Erythroblast (primary cell): Measurements from ENCODE around the gene MBNL2.

Experiments used
- DNase-seq, 2 experiments: peaks; one replicate each; lab custom pipeline; 2025; lab: John Stamatoyannopoulos, UW
- GATA1 ChIP-seq: IDR thresholded peaks from 2 replicates; pipeline ENCODE4 v1.6.1; 2011; ENCODE audit warnings: low read depth, mild to moderate bottlenecking, control low read depth, low read length, moderate library complexity
- POLR2A ChIP-seq: IDR thresholded peaks from 2 replicates; pipeline ENCODE4 v1.6.1; 2011; ENCODE audit warnings: mild to moderate bottlenecking, low read length

MBNL2 gene

GRCh38 chr13:97306645-97307044 lies 84.5 kb downstream of the MBNL2 start:
- no peak for TF ChIP-seq GATA1
- no peak for TF ChIP-seq POLR2A
- DNase-seq: no peak

DNA sequence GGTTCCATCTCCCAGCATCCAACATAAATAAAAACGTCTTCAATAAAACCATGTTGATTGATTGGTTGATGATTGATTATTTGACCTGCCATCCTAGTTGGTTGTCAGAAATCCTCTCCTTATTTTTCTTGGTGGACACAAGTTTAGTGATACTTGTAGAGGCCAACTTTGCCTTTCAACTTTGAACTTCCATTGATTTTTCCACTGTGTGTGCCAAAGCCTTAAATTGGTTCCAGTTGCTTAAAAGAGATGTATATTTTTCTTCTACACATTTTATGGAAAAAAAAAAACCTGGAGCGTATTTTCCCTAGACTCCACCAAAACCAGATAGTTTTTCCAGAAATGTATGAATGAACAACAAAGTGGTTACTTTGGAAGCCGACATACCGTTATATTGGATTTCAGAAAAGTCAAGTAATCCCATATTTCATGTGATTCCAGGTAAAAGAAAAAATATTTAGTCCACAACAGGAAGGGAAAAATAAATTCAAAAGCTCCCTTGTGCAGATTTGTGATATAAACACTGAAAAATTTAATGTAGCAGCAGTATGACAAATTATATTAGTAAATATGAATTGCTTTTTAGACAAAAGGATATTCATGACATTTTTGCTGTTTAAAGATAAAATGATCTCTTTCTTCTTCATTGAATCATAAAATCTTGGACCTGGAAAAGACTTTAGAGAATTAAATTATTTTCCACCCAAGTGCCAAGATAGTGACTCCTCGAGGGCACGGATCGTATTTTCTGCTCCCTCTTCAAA lies 85.2 kb downstream of the MBNL2 start:
- TF ChIP-seq POLR2A (no peak), GATA1 (no peak)
- no peak for DNase-seq

GRCh38 chr13:97307882-97308624 lies 85.9 kb downstream of the MBNL2 start:
- DNase-seq: no peak
- TF ChIP-seq GATA1 (no peak), POLR2A (no peak)

- no peak for TF ChIP-seq POLR2A
- no peak for TF ChIP-seq GATA1
- no peak for DNase-seq
Measured at GRCh38 chr13:97308735-97309429, 86.7 kb downstream of the MBNL2 start.

- DNase-seq: no peak
- TF ChIP-seq GATA1: no peak
- no peak for TF ChIP-seq POLR2A
Measured at GRCh38 chr13:97310809-97311436, 88.8 kb downstream of the MBNL2 start.

DNA sequence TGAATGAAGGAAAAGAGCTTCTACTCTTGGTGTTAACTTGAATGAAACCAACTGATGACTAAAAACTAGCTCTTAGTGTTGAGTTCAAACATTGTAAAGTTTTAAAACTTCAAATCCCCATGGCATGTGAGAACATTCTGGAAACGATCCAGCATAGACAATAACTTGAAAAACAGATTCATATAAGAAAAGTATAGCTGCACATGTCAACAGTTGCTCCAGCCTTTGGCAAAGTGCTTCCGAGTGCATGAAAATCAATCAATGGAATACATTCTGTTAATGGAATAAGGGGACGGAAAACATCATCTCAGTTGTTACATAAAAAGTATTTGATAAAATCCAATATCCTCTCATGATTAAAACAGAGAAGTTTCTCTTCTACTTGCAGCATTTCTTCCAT lies 89.8 kb downstream of the MBNL2 start:
- no peak for DNase-seq
- TF ChIP-seq GATA1 (no peak), POLR2A (no peak)

GRCh38 chr13:97313551-97314260 lies 91.6 kb downstream of the MBNL2 start:
- DNase-seq: no peak
- TF ChIP-seq POLR2A (no peak), GATA1 (no peak)

GRCh38 chr13:97316390-97316789 lies 94.3 kb downstream of the MBNL2 start:
- TF ChIP-seq POLR2A (no peak), GATA1 (no peak)
- DNase-seq: no peak

- no peak for TF ChIP-seq POLR2A
- TF ChIP-seq GATA1: no peak
Measured at GRCh38 chr13:97317933-97318332, 95.8 kb downstream of the MBNL2 start.

DNA sequence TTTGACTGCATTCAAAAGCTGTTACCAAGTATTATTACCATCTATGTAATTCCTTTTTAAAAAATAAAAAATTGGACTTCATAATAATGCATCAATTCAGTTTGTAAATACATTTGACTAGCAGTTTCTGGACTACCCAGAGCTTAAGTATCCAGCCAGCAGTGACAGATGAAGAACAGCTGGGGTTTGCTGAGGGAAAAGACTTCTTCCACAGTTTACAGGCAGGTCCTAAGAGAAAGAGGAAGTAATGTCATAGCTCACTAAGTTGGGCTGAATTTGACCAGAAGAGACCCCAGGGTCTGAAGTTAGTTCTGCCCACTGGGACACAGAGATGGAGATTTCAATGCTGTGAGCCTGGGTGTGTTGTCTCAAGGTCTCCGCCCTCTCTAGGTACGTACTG lies 96.4 kb downstream of the MBNL2 start:
- TF ChIP-seq POLR2A: no peak
- no peak for TF ChIP-seq GATA1

More at GRCh38 chr13:97317933-97318332, 95.8 kb downstream of the MBNL2 start:
- DNase-seq: no peak

GRCh38 chr13:97319113-97319720 lies 97.1 kb downstream of the MBNL2 start:
- TF ChIP-seq POLR2A: no peak
- peak; percentile 60 to 70 for DNase-seq

More for the DNA sequence above, 96.4 kb downstream of the MBNL2 start:
- DNase-seq: no peak

DNA sequence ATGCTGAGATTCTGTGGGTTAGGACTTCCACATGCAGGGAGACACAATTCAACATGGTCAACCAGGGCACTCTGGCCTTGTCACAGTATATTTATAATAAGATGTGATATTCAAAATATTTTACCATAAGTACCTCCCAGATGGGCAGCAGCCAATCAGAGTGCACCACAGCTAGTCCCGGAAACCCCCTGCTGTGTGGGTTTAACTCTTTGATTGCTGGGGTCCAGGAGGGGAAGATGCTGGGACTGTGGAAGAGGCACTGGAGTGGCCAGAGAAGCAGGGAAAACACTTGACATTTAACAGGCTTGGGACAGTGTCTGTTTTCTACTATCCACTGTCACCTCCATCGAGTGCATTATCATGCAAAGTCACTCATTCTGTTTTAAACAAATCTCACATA lies 99.0 kb downstream of the MBNL2 start:
- no peak for DNase-seq
- TF ChIP-seq GATA1 (no peak), POLR2A (no peak)
